PFSK-1 (cell line): ENCODE results near the gene RRP1.

Experiments used
- FOXP2 ChIP-seq: optimal IDR thresholded peaks from 2 replicates; pipeline ENCODE3; 2011; ENCODE audit warnings: borderline replicate concordance, control low read depth, inconsistent platforms; ENCODE audit not compliant: insufficient read depth; ENCODE audit errors: extremely low read length, extremely low read depth
- POLR2AphosphoS5 ChIP-seq: IDR thresholded peaks from 2 replicates; pipeline ENCODE4 v1.6.1; 2012; ENCODE audit warnings: low read depth, mild to moderate bottlenecking, control low read depth, low read length, moderate library complexity
- SIN3A ChIP-seq: IDR thresholded peaks from 2 replicates; pipeline ENCODE4 v1.6.1; 2012; ENCODE audit warnings: mild to moderate bottlenecking, low read length, moderate library complexity, borderline replicate concordance; ENCODE audit not compliant: insufficient read depth
- TAF1 ChIP-seq: IDR thresholded peaks from 2 replicates; pipeline ENCODE4 v1.6.1; 2012; ENCODE audit warnings: low read length, control low read depth, borderline replicate concordance; ENCODE audit not compliant: insufficient read depth
- TF ChIP-seq, protein P1 (sequence below), 2 experiments: IDR thresholded peaks; 2 replicates each; pipeline versions ENCODE4 v1.6.1 to v1.8.0; 2011 to 2012; ENCODE audit warnings: low read depth in 2 of 2, low read length in 2 of 2, control low read depth in 1 of 2, inconsistent platforms in 1 of 2, mild to moderate bottlenecking in 1 of 2, moderate library complexity in 1 of 2; ENCODE audit not compliant: insufficient read depth in 1 of 2

DNA sequence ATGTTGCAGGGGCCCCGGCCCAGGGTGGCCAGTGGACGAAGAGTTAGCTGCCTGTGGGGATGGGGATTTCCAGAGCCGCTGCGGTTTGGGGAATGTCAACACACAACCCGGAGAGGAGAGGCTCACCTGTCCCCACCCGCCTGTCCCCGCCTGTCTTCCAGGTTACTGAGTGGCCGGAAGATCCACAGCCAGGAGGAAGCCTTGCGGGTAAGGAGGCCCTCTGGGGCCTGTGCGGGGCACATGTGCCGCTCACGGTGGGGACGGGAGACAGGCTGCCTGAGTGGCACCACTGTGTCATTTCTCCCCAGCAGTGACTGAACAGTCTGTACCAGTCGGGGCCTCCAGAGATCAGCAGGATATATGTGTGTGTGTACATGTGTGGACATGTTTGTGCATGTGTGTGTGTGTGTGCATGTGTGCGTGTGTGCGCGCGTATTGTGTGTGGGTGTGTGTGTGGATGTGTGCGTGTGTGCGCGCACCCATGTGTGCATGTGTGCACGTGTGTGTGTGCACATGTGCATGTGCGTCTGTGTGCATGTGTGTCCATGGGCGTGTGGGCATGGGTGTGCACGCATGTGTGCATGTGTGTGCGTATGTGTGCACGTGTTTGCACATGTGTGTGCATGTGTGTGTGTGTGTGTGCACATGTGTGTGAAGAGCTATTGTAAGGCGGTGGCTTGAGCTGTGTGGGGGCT lies 38.9 kb upstream of the RRP1 start:
- TF ChIP-seq FOXP2: no peak
- TF ChIP-seq TAF1: no peak
- no peak for TF ChIP-seq POLR2AphosphoS5
- no peak for TF ChIP-seq SIN3A
- TF ChIP-seq, protein P1, sequence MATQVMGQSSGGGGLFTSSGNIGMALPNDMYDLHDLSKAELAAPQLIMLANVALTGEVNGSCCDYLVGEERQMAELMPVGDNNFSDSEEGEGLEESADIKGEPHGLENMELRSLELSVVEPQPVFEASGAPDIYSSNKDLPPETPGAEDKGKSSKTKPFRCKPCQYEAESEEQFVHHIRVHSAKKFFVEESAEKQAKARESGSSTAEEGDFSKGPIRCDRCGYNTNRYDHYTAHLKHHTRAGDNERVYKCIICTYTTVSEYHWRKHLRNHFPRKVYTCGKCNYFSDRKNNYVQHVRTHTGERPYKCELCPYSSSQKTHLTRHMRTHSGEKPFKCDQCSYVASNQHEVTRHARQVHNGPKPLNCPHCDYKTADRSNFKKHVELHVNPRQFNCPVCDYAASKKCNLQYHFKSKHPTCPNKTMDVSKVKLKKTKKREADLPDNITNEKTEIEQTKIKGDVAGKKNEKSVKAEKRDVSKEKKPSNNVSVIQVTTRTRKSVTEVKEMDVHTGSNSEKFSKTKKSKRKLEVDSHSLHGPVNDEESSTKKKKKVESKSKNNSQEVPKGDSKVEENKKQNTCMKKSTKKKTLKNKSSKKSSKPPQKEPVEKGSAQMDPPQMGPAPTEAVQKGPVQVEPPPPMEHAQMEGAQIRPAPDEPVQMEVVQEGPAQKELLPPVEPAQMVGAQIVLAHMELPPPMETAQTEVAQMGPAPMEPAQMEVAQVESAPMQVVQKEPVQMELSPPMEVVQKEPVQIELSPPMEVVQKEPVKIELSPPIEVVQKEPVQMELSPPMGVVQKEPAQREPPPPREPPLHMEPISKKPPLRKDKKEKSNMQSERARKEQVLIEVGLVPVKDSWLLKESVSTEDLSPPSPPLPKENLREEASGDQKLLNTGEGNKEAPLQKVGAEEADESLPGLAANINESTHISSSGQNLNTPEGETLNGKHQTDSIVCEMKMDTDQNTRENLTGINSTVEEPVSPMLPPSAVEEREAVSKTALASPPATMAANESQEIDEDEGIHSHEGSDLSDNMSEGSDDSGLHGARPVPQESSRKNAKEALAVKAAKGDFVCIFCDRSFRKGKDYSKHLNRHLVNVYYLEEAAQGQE (IDR thresholded peaks at IDR 0.05; ENCODE audit: insufficient read depth in 1 of 2, low read depth in 2 of 2, low read length in 2 of 2): no peak
